Right lobe of liver (tissue), 6 donors: ENCODE measurements around the gene RADX. TPM values are rescaled to one million over a fixed set of nuclear protein-coding genes. Genes with fewer than 3 reads are reported as not detected.
A peak's percentile ranks its signal among the peaks of the same experiment; 100 is the strongest.

Experiments used
- ATAC-seq, 4 donors: fragments of 200-7000 bp; cut with Tn5 transposase; one replicate each; pipeline ENCODE4 v1.9.1; 2020; ENCODE audit warnings: mild to moderate bottlenecking in 4 of 4, moderate library complexity in 4 of 4
- DNase-seq, 3 donors: peaks; one replicate each; pipeline ENCODE4 v3.0.0-alpha.2; 2020
- H3K27ac ChIP-seq, 3 donors: fragments of 200-600 bp; one replicate each; pipeline ENCODE4 v1.8.0; 2022
- H3K27me3 ChIP-seq, 2 donors: fragments of 200-600 bp; one replicate each; pipeline ENCODE4 v1.8.0; 2022
- H3K36me3 ChIP-seq, 4 donors: fragments of 200-600 bp; sonication (generic) in 1 of 4; one replicate each; pipeline versions ENCODE4 v1.5.1 to v1.8.0; 2017 to 2022; ENCODE audit warnings: control low read depth in 1 of 4
- H3K4me1 ChIP-seq, 4 donors: fragments of 200-600 bp; sonication (generic) in 1 of 4; one replicate each; pipeline versions ENCODE4 v1.5.1 to v1.8.0; 2017 to 2022; ENCODE audit warnings: control low read depth in 1 of 4
- H3K4me3 ChIP-seq, 3 donors: fragments of 200-600 bp; one replicate each; pipeline ENCODE4 v1.8.0; 2022
- H3K9me3 ChIP-seq, 4 donors: fragments of 200-600 bp; sonication (generic) in 1 of 4; one replicate each; pipeline versions ENCODE4 v1.5.1 to v1.8.0; 2017 to 2022; ENCODE audit warnings: control low read depth in 1 of 4
- POLR2A ChIP-seq: fragments of 450-650 bp; IDR thresholded peaks from one replicate; pipeline ENCODE4 v1.6.1; 2017; ENCODE audit warnings: antibody characterized with exemption, mild to moderate bottlenecking
- WGBS: methylation state at CpG from one replicate; pipeline ENCODE4 v1.1.6; 2018; ENCODE audit warnings: low coverage, low lambda C conversion rate; ENCODE audit not compliant: insufficient coverage; ENCODE audit errors: missing lambda C conversion rate; 5-methylcytosine and 5-hydroxymethylcytosine counted together
- intact Hi-C, 2 donors: fragments of 100-400 bp; cut with DNase I; formaldehyde crosslinking; loops; one replicate each; pipeline versions ENCODE4 v1.11.2 to v1.14.1; 2022
- total RNA-seq, 6 experiments: library from RNA; depleted of rRNA in 2 of 6; stranded (reverse); fragments of >200 nt in 2 of 6; fragmentation: NEBNext Ultra II Directional in 3 of 6; extraction: Animal tissue kit (Norgen Biotek cat#: 25700) in 3 of 6; gene quantifications; one replicate each; pipeline versions ENCODE4 v1.1.0 to v1.2.4, GENCODE V29; 2016 to 2023
- TF ChIP-seq, protein P1 (sequence below), 4 donors: fragments of 200-600 bp in 3 of 4; fragments of 450-650 bp in 1 of 4; IDR thresholded peaks; one replicate each; pipeline versions ENCODE4 v1.5.1 to v1.8.0; 2016 to 2022; ENCODE audit warnings: antibody characterized with exemption in 4 of 4, mild to moderate bottlenecking in 2 of 4
- donor health status: DM: no; HTN: yes; CAD: no.
- donor health status: DM: no; HTN: no; CAD: no.
- donor health status: DM: no; HTN: no; CAD: no.
- donor health status: DM: no; HTN: yes; CAD: no.
- donor health status: DM: no; HTN: yes; CAD: no.

RADX gene
- total RNA-seq, 6 experiments from 2014 or later: 0.55 to 1.7 (median 1.3) TPM

GRCh38 chrX:106706466-106706865, 94.7 kb downstream of the RADX start:
- TF ChIP-seq POLR2A: no peak
- TF ChIP-seq, protein P1, sequence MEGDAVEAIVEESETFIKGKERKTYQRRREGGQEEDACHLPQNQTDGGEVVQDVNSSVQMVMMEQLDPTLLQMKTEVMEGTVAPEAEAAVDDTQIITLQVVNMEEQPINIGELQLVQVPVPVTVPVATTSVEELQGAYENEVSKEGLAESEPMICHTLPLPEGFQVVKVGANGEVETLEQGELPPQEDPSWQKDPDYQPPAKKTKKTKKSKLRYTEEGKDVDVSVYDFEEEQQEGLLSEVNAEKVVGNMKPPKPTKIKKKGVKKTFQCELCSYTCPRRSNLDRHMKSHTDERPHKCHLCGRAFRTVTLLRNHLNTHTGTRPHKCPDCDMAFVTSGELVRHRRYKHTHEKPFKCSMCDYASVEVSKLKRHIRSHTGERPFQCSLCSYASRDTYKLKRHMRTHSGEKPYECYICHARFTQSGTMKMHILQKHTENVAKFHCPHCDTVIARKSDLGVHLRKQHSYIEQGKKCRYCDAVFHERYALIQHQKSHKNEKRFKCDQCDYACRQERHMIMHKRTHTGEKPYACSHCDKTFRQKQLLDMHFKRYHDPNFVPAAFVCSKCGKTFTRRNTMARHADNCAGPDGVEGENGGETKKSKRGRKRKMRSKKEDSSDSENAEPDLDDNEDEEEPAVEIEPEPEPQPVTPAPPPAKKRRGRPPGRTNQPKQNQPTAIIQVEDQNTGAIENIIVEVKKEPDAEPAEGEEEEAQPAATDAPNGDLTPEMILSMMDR (IDR thresholded peaks at IDR 0.05): no peak
- no peaks in the 10 kb centered on the region for H3K27me3 ChIP-seq
- no peaks in the 10 kb centered on the region for H3K4me1 ChIP-seq
- no peak for DNase-seq
- intact Hi-C loops: no loop called here
- WGBS: 97% methylated on average over 3 of the region's 3 CpGs
- H3K27ac ChIP-seq: no peak overlapping the region
- H3K4me3 ChIP-seq: no peak overlapping the region
- H3K9me3 ChIP-seq: no peaks in the 10 kb centered on the region
- no peak for ATAC-seq
- no peaks in the 10 kb centered on the region for H3K36me3 ChIP-seq

DNA sequence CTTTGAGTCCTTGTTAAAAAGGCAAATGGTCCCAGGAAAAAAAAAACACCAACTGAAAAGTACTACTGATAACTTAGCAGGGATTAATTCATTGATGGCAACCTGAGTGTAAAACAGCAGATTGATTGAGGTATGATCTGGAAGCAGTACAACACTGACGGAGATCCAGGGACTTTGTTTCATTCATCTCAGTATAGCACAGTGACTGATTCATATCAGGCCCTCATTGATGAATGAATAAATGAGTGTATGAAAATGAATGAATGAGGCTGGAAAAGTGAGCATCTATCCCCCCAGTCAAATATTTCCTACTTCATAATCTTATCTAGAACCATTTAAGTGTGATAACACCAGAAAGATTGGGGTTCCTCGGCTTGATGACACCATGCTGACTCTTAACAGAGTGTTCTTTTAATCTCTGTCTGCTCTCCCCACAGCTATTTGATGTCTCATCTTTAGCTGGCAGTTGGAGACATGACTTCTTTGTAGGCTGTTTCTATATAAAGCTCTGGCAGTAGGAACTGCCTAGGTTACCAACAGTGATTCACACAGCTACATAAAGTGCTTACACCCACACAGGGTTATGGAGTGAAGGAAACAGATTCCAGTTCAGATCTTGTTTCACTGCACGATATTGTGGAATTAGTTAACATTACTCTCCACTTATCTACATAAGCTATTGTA, 96.1 kb downstream of the RADX start:
- TF ChIP-seq, protein P1 (IDR thresholded peaks at IDR 0.05): no peak
- no peak for TF ChIP-seq POLR2A
- H3K36me3 ChIP-seq: no peaks in the 10 kb centered on the region
- H3K4me1 ChIP-seq: no peaks in the 10 kb centered on the region
- ATAC-seq (peak in 1 of 4 donors; percentile 73), DNase-seq (no peak)
- no peak overlapping the region for H3K4me3 ChIP-seq
- WGBS: 58% methylated on average over 3 of the region's 3 CpGs
- no peaks in the 10 kb centered on the region for H3K27me3 ChIP-seq
- H3K27ac ChIP-seq: no peak overlapping the region
- no peaks in the 10 kb centered on the region for H3K9me3 ChIP-seq
- intact Hi-C loops: no loop called here

DNA sequence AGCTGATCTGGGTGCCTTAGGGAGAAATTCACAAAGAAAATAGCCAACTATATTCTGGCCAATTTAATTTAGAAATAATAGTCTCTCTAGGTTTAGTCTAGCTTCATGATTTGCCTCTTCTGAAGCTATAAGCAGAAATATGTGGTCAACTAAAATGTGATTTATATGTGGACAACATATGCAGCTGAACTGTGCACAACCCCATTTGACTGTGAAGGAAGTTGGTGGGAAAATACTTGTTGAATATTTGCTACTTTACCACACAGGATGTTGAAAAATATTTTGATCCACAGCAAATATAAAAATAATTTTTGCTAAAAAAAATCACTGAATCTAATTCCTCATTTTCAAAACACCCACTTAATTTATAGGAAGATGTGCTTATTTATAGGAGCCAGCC, 99.0 kb downstream of the RADX start:
- intact Hi-C loops: no loop called here
- no peaks in the 10 kb centered on the region for H3K27me3 ChIP-seq
- DNase-seq (no peak), ATAC-seq (no peak)
- no peak overlapping the region for H3K4me3 ChIP-seq
- H3K27ac ChIP-seq: no peak overlapping the region
- H3K4me1 ChIP-seq: peaks cover 0 to 3% (median 0%) of the 10 kb centered on the region in 4 donors
- TF ChIP-seq, protein P1 (IDR thresholded peaks at IDR 0.05): no peak
- no peak for TF ChIP-seq POLR2A
- no peaks in the 10 kb centered on the region for H3K9me3 ChIP-seq
- H3K36me3 ChIP-seq: no peaks in the 10 kb centered on the region

GRCh38 chrX:106711375-106711774, 99.6 kb downstream of the RADX start:
- ATAC-seq (no peak), DNase-seq (no peak)
- intact Hi-C loops: no loop called here
- WGBS: 60% methylated on average over 4 of the region's 4 CpGs
- Histone ChIP-seq H3K27ac (no peak overlapping the region), H3K36me3 (no peaks in the 10 kb centered on the region), H3K27me3 (no peaks in the 10 kb centered on the region), H3K9me3 (no peaks in the 10 kb centered on the region), H3K4me1 (peaks cover 0 to 5% (median 0%) of the 10 kb centered on the region in 4 donors), H3K4me3 (no peak overlapping the region)
- TF ChIP-seq, protein P1 (IDR thresholded peaks at IDR 0.05): no peak
- TF ChIP-seq POLR2A: no peak
